ENCODE results near the gene EEF2KMT. TPM values are rescaled to one million over a fixed set of nuclear protein-coding genes. Genes with fewer than 3 reads are reported as not detected.

Gene EEF2KMT
- total and polyA plus RNA-seq, 9 of the 15 experiments (the other 6 are each of a cell fraction or from before 2014, with no cell fraction given) = 4.2 to 22.7 (median 12.8) TPM

GRCh38 chr16:5046914-5047313 is 50.7 kb downstream of the EEF2KMT start:
- Histone ChIP-seq H3K27me3 (ENCODE audit: control insufficient read depth in 2 of 2, insufficient read depth in 2 of 2, low read length in 2 of 2) (peaks cover 29 to 35% of the 10 kb centered on the region in 2 experiments), H3K9me1 (ENCODE audit: control insufficient read depth, insufficient read depth, low read length) (no peaks in the 10 kb centered on the region), H4K20me1 (replicated peaks; ENCODE audit: control insufficient read depth, insufficient read depth, low read length) (peaks cover 16% of the 10 kb centered on the region), H3K9ac (ENCODE audit: insufficient read depth in 1 of 2, low read depth in 2 of 2, low read length in 2 of 2) (no peak overlapping the region), H3K36me3 (ENCODE audit: control insufficient read depth, insufficient read depth, low read length) (no peaks in the 10 kb centered on the region), H3K79me2 (ENCODE audit: control insufficient read depth, insufficient read depth, low read length) (no peaks in the 10 kb centered on the region), H3K4me3 (no peak overlapping the region), H3K9me3 (replicated peaks; ENCODE audit: control insufficient read depth, insufficient read depth, low read depth, low read length) (no peaks in the 10 kb centered on the region), H3K4me2 (ENCODE audit: insufficient read depth, low read length) (no peak overlapping the region), H3K27ac (ENCODE audit: extremely low read depth, low read depth, low read length) (no peak overlapping the region), H3K4me1 (replicated peaks in 1 of 2; ENCODE audit: control insufficient read depth in 2 of 2, insufficient read depth in 2 of 2, low read length in 2 of 2) (no peaks in the 10 kb centered on the region; a peak in 1 of 5 replicates), H2AFZ (ENCODE audit: low read depth, low read length) (no peak overlapping the region)
- WGBS (ENCODE audit: insufficient coverage, low coverage, missing lambda C conversion rate) = 0% methylated on average over 2 of the region's 2 CpGs
- DNase-seq (ENCODE audit: extremely low read depth in 1 of 4, low spot score in 3 of 4) (peak in 1 of 4 experiments; percentile 3), ATAC-seq (no peak), FAIRE-seq (no peak)
- TF ChIP-seq, protein P1, sequence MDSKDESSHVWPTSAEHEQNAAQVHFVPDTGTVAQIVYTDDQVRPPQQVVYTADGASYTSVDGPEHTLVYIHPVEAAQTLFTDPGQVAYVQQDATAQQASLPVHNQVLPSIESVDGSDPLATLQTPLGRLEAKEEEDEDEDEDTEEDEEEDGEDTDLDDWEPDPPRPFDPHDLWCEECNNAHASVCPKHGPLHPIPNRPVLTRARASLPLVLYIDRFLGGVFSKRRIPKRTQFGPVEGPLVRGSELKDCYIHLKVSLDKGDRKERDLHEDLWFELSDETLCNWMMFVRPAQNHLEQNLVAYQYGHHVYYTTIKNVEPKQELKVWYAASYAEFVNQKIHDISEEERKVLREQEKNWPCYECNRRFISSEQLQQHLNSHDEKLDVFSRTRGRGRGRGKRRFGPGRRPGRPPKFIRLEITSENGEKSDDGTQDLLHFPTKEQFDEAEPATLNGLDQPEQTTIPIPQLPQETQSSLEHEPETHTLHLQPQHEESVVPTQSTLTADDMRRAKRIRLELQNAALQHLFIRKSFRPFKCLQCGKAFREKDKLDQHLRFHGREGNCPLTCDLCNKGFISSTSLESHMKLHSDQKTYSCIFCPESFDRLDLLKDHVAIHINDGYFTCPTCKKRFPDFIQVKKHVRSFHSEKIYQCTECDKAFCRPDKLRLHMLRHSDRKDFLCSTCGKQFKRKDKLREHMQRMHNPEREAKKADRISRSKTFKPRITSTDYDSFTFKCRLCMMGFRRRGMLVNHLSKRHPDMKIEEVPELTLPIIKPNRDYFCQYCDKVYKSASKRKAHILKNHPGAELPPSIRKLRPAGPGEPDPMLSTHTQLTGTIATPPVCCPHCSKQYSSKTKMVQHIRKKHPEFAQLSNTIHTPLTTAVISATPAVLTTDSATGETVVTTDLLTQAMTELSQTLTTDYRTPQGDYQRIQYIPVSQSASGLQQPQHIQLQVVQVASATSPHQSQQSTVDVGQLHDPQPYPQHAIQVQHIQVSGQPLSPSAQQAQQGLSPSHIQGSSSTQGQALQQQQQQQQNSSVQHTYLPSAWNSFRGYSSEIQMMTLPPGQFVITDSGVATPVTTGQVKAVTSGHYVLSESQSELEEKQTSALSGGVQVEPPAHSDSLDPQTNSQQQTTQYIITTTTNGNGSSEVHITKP (IDR thresholded peaks at IDR 0.05; ENCODE audit: partially characterized antibody) = peak; percentile 58
- TF ChIP-seq TSC22D4 (tag; IDR thresholded peaks at IDR 0.05) = no peak
- no peak for TF ChIP-seq POLR2AphosphoS5 (IDR thresholded peaks at IDR 0.05; ENCODE audit: control insufficient read depth, insufficient read depth, low read depth, low read length)
- TF ChIP-seq, protein P2, sequence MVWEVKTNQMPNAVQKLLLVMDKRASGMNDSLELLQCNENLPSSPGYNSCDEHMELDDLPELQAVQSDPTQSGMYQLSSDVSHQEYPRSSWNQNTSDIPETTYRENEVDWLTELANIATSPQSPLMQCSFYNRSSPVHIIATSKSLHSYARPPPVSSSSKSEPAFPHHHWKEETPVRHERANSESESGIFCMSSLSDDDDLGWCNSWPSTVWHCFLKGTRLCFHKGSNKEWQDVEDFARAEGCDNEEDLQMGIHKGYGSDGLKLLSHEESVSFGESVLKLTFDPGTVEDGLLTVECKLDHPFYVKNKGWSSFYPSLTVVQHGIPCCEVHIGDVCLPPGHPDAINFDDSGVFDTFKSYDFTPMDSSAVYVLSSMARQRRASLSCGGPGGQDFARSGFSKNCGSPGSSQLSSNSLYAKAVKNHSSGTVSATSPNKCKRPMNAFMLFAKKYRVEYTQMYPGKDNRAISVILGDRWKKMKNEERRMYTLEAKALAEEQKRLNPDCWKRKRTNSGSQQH (CRISPR knock-in tag; IDR thresholded peaks at IDR 0.05) = no peak
- ChIA-PET POLR2A (interaction anchor here (2.7 kb wide), 1 partner anchor 12 kb away, joined by 10 read pairs; the partner anchor contains the start of gene NAGPA), CTCF (ENCODE audit: low intra/inter-chr PET ratio) (no interaction called here)
- no TSS peak for BruUV-seq (replicated peaks)
- intact Hi-C loops (cut with micrococcal nuclease) = no loop called here
- in situ Hi-C loops (cut with MboI) = no loop called here

Data from K562 (cell line).